ENCODE measurements around the gene CRTAP.

The CRTAP gene

GRCh38 chr3:33092496-33093254 is 21.1 kb upstream of the CRTAP start:
- no peak for ATAC-seq (ENCODE audit: low read depth)

GRCh38 chr3:33093847-33094246 is 20.0 kb upstream of the CRTAP start:
- TF ChIP-seq CTCF (IDR thresholded peaks at IDR 0.05; ENCODE audit: poor library complexity, severe bottlenecking) = no peak

More at GRCh38 chr3:33092496-33093254, 21.1 kb upstream of the CRTAP start:
- H3K27ac ChIP-seq (ENCODE audit: poor library complexity, severe bottlenecking) = no peak overlapping the region
- H3K9me3 ChIP-seq (ENCODE audit: severe bottlenecking) = peaks cover 3% of the 10 kb centered on the region
- H3K27me3 ChIP-seq (ENCODE audit: insufficient read depth, poor library complexity, severe bottlenecking) = no peaks in the 10 kb centered on the region
- no peaks in the 10 kb centered on the region for H3K4me1 ChIP-seq (ENCODE audit: insufficient read depth, poor library complexity, severe bottlenecking)
- no peak for TF ChIP-seq CTCF (IDR thresholded peaks at IDR 0.05; ENCODE audit: poor library complexity, severe bottlenecking)
- no peak for DNase-seq (ENCODE audit: low spot score)
- peaks cover 26% of the 10 kb centered on the region for H3K36me3 ChIP-seq (ENCODE audit: low read depth)
- no peak overlapping the region for H3K4me3 ChIP-seq (ENCODE audit: severe bottlenecking)

GRCh38 chr3:33095436-33095835 is 18.4 kb upstream of the CRTAP start:
- peak overlapping the region; percentile 75 for H3K27ac ChIP-seq (ENCODE audit: poor library complexity, severe bottlenecking)
- H3K27me3 ChIP-seq (ENCODE audit: insufficient read depth, poor library complexity, severe bottlenecking) = no peaks in the 10 kb centered on the region
- no peaks in the 10 kb centered on the region for H3K4me1 ChIP-seq (ENCODE audit: insufficient read depth, poor library complexity, severe bottlenecking)
- peak overlapping the region; percentile 85 for H3K4me3 ChIP-seq (ENCODE audit: severe bottlenecking)
- ATAC-seq (ENCODE audit: low read depth) (no peak), DNase-seq (ENCODE audit: low spot score) (no peak)
- peaks cover 18% of the 10 kb centered on the region for H3K36me3 ChIP-seq (ENCODE audit: low read depth)
- no peaks in the 10 kb centered on the region for H3K9me3 ChIP-seq (ENCODE audit: severe bottlenecking)
- TF ChIP-seq CTCF (IDR thresholded peaks at IDR 0.05; ENCODE audit: poor library complexity, severe bottlenecking) = no peak

More at GRCh38 chr3:33093847-33094246, 20.0 kb upstream of the CRTAP start:
- H3K27ac ChIP-seq (ENCODE audit: poor library complexity, severe bottlenecking) = no peak overlapping the region
- peaks cover 26% of the 10 kb centered on the region for H3K36me3 ChIP-seq (ENCODE audit: low read depth)
- DNase-seq (ENCODE audit: low spot score) (no peak), ATAC-seq (ENCODE audit: low read depth) (no peak)
- no peak overlapping the region for H3K4me3 ChIP-seq (ENCODE audit: severe bottlenecking)
- H3K9me3 ChIP-seq (ENCODE audit: severe bottlenecking) = peaks cover 3% of the 10 kb centered on the region
- no peaks in the 10 kb centered on the region for H3K27me3 ChIP-seq (ENCODE audit: insufficient read depth, poor library complexity, severe bottlenecking)
- no peaks in the 10 kb centered on the region for H3K4me1 ChIP-seq (ENCODE audit: insufficient read depth, poor library complexity, severe bottlenecking)

- H3K27ac ChIP-seq (ENCODE audit: poor library complexity, severe bottlenecking) = peak overlapping the region; percentile 75
- no peaks in the 10 kb centered on the region for H3K9me3 ChIP-seq (ENCODE audit: severe bottlenecking)
- no peak for TF ChIP-seq CTCF (IDR thresholded peaks at IDR 0.05; ENCODE audit: poor library complexity, severe bottlenecking)
- peak overlapping the region; percentile 85 for H3K4me3 ChIP-seq (ENCODE audit: severe bottlenecking)
- H3K4me1 ChIP-seq (ENCODE audit: insufficient read depth, poor library complexity, severe bottlenecking) = no peaks in the 10 kb centered on the region
- peak; percentile 60 for DNase-seq (ENCODE audit: low spot score)
- H3K27me3 ChIP-seq (ENCODE audit: insufficient read depth, poor library complexity, severe bottlenecking) = no peaks in the 10 kb centered on the region
- peak; percentile 48 for ATAC-seq (ENCODE audit: low read depth)
- peaks cover 18% of the 10 kb centered on the region for H3K36me3 ChIP-seq (ENCODE audit: low read depth)
Measured at GRCh38 chr3:33096093-33096868, 17.5 kb upstream of the CRTAP start.
